Measurements from ENCODE around the gene IL17RA.
A peak's percentile ranks its signal among the peaks of the same experiment; 100 is the strongest.

Gene IL17RA

GRCh38 chr22:17083811-17084441 is 874 bp upstream of the IL17RA start:
- no peak for DNase-seq

- no peak for DNase-seq
Observed at GRCh38 chr22:17085277-17086181, 729 bp downstream of the IL17RA start.

- DNase-seq = no peak
Observed at GRCh38 chr22:17086296-17086695, 1.5 kb downstream of the IL17RA start.

GRCh38 chr22:17086788-17087497 is 2.1 kb downstream of the IL17RA start:
- no peak for DNase-seq

GRCh38 chr22:17087498-17088131 is 2.8 kb downstream of the IL17RA start:
- DNase-seq = peak; percentile 15

GRCh38 chr22:17090550-17090949 is 5.8 kb downstream of the IL17RA start:
- DNase-seq = no peak

GRCh38 chr22:17091851-17092250 is 7.1 kb downstream of the IL17RA start:
- no peak for DNase-seq

- no peak for DNase-seq
Observed at GRCh38 chr22:17093081-17093480, 8.3 kb downstream of the IL17RA start.

GRCh38 chr22:17095538-17095937 is 10.7 kb downstream of the IL17RA start:
- DNase-seq = no peak

GRCh38 chr22:17096071-17096470 is 11.3 kb downstream of the IL17RA start:
- no peak for DNase-seq

GRCh38 chr22:17097062-17097461 is 12.3 kb downstream of the IL17RA start:
- no peak for DNase-seq

- no peak for DNase-seq
Observed at GRCh38 chr22:17097701-17098100, 12.9 kb downstream of the IL17RA start.

GRCh38 chr22:17098379-17098819 is 13.6 kb downstream of the IL17RA start:
- peak; percentile 14 for DNase-seq

- DNase-seq = no peak
Observed at GRCh38 chr22:17100621-17101020, 15.8 kb downstream of the IL17RA start.

GRCh38 chr22:17101475-17102296 is 16.9 kb downstream of the IL17RA start:
- no peak for DNase-seq

GRCh38 chr22:17102297-17102667 is 17.5 kb downstream of the IL17RA start:
- DNase-seq = no peak

GRCh38 chr22:17103351-17103750 is 18.6 kb downstream of the IL17RA start:
- no peak for DNase-seq

GRCh38 chr22:17104336-17104935 is 19.6 kb downstream of the IL17RA start:
- DNase-seq = no peak

- DNase-seq = no peak
Observed at GRCh38 chr22:17105143-17106129, 20.6 kb downstream of the IL17RA start.

- DNase-seq = no peak
Observed at GRCh38 chr22:17106161-17106784, 21.5 kb downstream of the IL17RA start.

Data from activated effector memory CD4-positive, alpha-beta T cell treated with Interleukin-2 at 50 U/mL for 16 hours (primary cell).